Measurements from ENCODE around the gene CEACAM7. TPM values are rescaled to one million over a fixed set of nuclear protein-coding genes. Genes with fewer than 3 reads are reported as not detected.

CEACAM7 gene
- total RNA-seq, 4 donors from 2014 or later: 0.49 to 1.8 (median 0.51) TPM; not detected in 1

DNA sequence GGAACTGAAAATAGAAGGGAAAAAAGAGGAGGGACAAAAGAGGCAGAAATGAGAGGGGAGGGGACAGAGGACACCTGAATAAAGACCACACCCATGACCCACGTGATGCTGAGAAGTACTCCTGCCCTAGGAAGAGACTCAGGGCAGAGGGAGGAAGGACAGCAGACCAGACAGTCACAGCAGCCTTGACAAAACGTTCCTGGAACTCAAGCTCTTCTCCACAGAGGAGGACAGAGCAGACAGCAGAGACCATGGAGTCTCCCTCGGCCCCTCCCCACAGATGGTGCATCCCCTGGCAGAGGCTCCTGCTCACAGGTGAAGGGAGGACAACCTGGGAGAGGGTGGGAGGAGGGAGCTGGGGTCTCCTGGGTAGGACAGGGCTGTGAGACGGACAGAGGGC lies 20.4 kb upstream of the CEACAM7 start, which contains the start of gene CEACAM5:
Gene CEACAM5 (plus strand): TSS at position 146 of the 400 bp plus-strand sequence. CDS start 106 bp downstream, at position 252.
- H3K27ac ChIP-seq: no peak within 1 kb of the TSS
- no peak within 1 kb of the TSS for H3K4me3 ChIP-seq
- intact Hi-C loops (cut with DNase I; ENCODE audit: low total_unique reads): no loop called here
- no peaks in the 10 kb centered on the region for H3K36me3 ChIP-seq
- TF ChIP-seq CTCF (IDR thresholded peaks at IDR 0.05) (no peak), POLR2A (IDR thresholded peaks at IDR 0.05) (no peak)
- H3K27me3 ChIP-seq: no peaks in the 10 kb centered on the region
- no peak for DNase-seq
- H3K9me3 ChIP-seq: no peaks in the 10 kb centered on the region
- no peaks in the 10 kb centered on the region for H3K4me1 ChIP-seq

- Histone ChIP-seq H3K36me3 (no peaks in the 10 kb centered on the region), H3K4me3 (no peak overlapping the region), H3K27me3 (no peaks in the 10 kb centered on the region), H3K4me1 (no peaks in the 10 kb centered on the region), H3K9me3 (no peaks in the 10 kb centered on the region), H3K27ac (no peak overlapping the region)
- DNase-seq: no peak
- no peak for TF ChIP-seq CTCF (IDR thresholded peaks at IDR 0.05)
- no peak for TF ChIP-seq POLR2A (IDR thresholded peaks at IDR 0.05)
- intact Hi-C loops (cut with DNase I; ENCODE audit: low total_unique reads): no loop called here
Observed at GRCh38 chr19:41707871-41708371, 19.9 kb upstream of the CEACAM7 start.

DNA sequence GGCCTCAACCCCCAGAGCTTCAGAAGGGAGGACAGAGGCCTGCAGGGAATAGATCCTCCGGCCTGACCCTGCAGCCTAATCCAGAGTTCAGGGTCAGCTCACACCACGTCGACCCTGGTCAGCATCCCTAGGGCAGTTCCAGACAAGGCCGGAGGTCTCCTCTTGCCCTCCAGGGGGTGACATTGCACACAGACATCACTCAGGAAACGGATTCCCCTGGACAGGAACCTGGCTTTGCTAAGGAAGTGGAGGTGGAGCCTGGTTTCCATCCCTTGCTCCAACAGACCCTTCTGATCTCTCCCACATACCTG lies 19.4 kb upstream of the CEACAM7 start:
- no peaks in the 10 kb centered on the region for H3K36me3 ChIP-seq
- no peak for TF ChIP-seq POLR2A (IDR thresholded peaks at IDR 0.05)
- no peaks in the 10 kb centered on the region for H3K4me1 ChIP-seq
- no peaks in the 10 kb centered on the region for H3K27me3 ChIP-seq
- intact Hi-C loops (cut with DNase I; ENCODE audit: low total_unique reads): no loop called here
- H3K9me3 ChIP-seq: no peaks in the 10 kb centered on the region
- peak in 1 of 2 donors; percentile 7 for DNase-seq
- no peak overlapping the region for H3K27ac ChIP-seq
- no peak overlapping the region for H3K4me3 ChIP-seq

GRCh38 chr19:41706741-41707501 lies 18.9 kb upstream of the CEACAM7 start:
- Histone ChIP-seq H3K4me3 (no peak overlapping the region), H3K27ac (no peak overlapping the region), H3K36me3 (no peaks in the 10 kb centered on the region), H3K9me3 (no peaks in the 10 kb centered on the region), H3K4me1 (no peaks in the 10 kb centered on the region), H3K27me3 (no peaks in the 10 kb centered on the region)
- DNase-seq: peak in 1 of 2 donors; percentile 1
- TF ChIP-seq CTCF (IDR thresholded peaks at IDR 0.05): peak in 1 of 4 experiments; percentile 13
- no peak for TF ChIP-seq POLR2A (IDR thresholded peaks at IDR 0.05)
- intact Hi-C loops (cut with DNase I; ENCODE audit: low total_unique reads): no loop called here

- Histone ChIP-seq H3K4me3 (no peak overlapping the region), H3K9me3 (no peaks in the 10 kb centered on the region), H3K4me1 (no peaks in the 10 kb centered on the region), H3K27me3 (no peaks in the 10 kb centered on the region), H3K36me3 (no peaks in the 10 kb centered on the region), H3K27ac (no peak overlapping the region)
- intact Hi-C loops (cut with DNase I; ENCODE audit: low total_unique reads): no loop called here
- DNase-seq: no peak
- TF ChIP-seq CTCF (IDR thresholded peaks at IDR 0.05): no peak
- no peak for TF ChIP-seq POLR2A (IDR thresholded peaks at IDR 0.05)
Observed at GRCh38 chr19:41705393-41706174, 17.5 kb upstream of the CEACAM7 start.
